CD4-positive, alpha-beta T cell treated with Interleukin-6 for 4 hours (primary cell): ENCODE measurements around the gene SPRED3.
A peak's percentile ranks its signal among the peaks of the same experiment; 100 is the strongest.

Experiments used
- DNase-seq: peaks from one replicate; pipeline ENCODE4 v3.0.0-alpha.2; 2020; ENCODE audit warnings: mixed read lengths

The SPRED3 gene

DNA sequence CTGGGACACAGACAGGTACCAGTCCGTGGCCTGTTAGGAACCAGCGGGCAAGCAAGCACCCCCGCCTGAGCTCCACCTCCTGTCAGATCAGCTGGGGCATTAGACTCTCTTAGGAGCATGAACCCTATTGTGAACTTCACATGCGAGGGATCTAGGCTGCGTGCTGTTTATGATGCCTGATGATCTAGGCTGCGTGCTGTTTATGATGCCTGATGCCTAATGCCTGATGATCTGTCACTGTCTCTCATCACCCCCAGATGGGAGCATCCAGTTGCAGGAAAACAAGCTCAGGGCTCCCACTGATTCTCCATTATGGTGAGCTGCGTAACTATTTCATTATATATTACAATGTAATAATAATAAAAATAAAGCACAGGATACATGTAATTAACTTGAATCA, 33.9 kb downstream of the SPRED3 start:
- no peak for DNase-seq

DNA sequence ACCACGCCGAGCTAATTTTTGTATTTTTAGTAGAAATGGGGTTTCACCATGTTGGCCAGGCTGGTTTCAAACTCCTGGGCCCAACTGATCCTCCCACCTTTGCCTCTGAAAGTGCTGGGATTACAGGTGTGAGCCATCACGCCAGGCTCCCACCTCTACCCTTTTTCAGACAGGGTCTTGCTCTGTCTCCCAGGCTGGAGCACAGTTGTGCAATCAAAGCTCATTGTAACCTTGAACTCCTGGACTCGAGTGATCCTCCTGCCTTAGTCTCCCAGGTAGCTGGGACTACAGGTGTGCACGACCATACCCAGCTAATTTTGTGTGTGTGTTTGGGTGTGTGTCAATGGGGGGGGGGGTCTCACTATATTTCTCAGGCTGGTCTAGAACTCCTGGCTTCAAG, 35.8 kb downstream of the SPRED3 start:
- DNase-seq = no peak

DNA sequence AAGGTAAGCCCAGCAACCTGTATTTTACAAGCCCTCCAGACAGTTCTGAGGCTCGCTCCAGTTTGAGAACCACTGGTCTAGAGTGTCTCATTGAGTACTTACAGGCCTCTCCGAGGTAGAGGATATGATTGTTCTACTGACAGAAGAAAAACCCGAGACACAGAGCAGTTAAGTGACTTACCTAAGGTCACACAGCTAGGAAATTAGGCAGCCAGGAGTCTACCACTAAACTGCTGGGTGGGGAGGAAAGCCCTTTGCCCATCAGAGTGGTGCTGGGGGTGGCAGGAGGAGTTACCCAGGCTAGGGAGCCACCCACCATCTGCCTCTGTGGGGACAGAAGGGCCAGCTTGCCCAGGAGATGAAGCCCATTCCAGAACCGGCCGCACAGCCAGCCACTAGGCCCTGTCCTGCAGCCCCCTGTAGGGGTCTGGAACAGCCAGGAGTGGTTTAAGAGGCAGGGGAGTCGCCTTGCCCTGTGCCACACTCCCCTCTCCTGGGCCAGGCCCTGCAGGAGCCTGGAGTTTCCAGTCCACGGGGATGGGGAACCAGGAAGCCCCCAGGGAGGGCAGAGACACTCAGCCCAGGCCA, 36.8 kb downstream of the SPRED3 start:
- no peak for DNase-seq

DNA sequence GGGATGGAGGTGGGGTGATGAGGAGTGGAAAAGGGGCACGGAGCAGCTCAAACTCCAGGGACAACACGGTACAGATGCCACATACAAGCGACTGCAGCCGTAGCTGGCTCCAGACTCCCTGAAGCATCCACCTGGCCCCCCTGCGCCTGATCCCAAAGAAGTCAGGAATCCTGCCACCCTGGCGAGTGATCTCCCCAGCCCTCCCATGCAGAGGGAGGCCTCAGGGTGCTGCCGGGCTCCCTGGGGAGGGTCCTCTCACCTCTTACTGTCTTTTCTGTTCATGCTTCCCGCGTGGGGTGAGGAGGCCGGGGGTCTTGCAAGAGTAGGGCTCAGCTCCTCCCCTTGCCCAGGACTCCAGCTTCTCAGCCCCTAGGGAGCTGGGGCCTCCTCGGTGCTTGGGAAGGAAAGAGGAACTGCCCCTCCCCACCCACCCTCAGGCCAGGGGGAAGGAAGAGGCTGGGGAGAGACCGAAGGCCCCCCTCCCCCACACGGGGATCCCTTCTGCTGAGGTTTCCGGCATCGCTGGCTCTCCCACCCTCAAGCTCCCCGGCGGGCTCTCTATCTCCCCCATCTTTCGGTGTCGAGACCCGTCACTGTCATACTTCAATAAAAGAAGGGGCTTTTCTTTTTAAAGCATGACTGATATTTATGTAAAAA, 37.4 kb downstream of the SPRED3 start, which contains the start of gene RASGRP4:
Gene RASGRP4, minus strand, starts transcription at position 410 of the 657 bp plus-strand sequence. Its CDS starts 128 bp downstream, at position 282.
- DNase-seq = peak; percentile 39

DNA sequence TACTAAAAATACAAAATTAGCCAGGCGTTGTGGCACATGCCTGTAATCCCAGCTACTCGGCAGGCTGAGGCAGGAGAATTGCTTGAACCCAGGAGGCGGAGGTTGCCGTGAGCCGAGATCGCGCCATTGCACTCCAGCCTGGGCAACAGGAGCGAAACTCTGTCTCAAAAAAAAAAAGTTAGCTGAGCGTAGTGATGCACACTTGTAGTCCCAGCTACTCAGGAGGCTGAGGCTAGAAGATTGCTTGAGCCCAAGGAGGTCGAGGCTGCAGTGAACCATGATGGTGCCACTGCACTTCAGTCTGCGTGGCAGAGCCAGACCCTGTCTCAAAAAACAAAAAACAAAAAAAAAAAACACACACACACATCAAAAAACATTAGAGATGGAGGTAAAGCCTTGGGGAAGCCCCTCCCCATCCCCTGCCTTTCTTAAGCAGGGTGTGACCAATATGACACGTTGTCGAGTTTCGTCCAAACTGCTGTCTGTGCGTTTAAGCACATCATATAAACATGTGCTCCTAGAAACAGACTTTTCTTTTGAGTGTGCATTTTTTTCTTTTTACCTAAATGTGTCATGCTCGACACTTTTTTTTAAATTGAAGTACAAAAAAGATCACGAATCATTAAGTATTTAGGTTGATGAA, 38.7 kb downstream of the SPRED3 start:
- DNase-seq = peak; percentile 34

DNA sequence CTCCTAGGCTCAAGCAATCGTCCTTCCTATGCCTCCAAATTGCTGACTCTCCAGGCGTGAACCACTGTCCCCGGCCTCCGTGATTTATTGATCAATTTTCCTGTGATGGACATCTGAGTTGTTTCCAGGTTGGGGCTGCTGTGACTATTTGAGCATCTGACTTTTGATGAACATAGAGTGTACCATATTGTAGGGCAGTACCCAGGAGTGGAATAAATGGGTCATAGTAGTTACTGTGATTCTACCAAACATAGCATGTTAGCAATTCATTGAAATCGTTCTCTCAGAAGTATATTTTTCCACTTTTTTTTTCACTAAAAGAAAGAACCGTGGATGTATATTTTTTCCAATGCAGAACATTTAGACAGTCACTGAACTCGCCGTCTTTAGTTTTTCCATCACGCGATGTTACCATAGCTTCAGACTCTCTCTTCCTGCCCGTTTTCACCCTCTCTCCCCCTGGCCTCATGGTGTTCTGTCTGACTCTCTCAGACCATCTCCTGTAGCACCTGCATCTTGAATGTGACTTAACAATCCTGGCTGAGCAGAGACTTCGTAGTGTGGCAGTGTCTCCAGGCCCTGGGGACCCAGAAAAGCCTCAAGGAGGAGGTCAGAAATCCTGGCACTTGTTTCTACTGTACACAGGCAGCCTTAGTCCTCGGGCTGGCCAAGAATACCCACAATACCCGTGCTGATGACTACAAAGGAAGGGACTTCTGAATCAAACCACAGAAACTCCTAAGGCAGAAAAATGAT, 40.7 kb downstream of the SPRED3 start:
- DNase-seq = no peak

DNA sequence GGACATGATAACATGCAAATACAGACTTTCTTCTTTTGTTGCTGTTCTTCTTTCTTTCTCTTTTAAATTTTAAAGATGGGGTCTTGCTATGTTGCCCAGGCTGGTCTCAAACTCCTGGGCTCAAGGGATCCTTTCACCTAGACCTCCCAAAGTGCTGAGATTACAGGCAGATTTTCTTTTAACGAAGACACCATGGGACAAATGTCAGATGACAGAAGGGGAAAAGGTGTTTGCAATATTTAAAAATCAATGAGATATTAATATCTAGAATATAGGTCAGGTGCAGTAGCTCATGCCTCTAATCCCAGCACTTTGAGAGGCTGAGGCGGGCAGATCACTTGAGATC, 41.3 kb downstream of the SPRED3 start:
- DNase-seq = no peak

DNA sequence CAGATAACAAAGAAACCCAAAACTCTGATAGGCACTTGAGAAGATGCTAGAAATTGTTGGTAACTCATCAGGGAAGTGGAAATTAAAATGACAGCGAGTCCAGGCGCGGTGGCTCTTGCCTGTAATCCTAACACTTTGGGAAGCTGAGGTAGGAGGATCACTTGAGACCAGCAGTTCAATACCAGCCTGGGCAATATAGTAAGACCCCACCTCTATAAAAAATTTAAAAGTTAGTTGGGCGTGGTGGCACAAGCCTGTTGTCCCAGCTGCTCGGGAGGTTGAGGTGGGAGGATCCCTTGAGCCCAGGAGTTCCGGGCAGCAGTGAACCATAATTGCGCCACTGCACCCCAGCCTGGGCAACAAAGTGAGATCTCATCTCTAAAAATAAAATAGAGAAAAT, 42.4 kb downstream of the SPRED3 start:
- DNase-seq = no peak

DNA sequence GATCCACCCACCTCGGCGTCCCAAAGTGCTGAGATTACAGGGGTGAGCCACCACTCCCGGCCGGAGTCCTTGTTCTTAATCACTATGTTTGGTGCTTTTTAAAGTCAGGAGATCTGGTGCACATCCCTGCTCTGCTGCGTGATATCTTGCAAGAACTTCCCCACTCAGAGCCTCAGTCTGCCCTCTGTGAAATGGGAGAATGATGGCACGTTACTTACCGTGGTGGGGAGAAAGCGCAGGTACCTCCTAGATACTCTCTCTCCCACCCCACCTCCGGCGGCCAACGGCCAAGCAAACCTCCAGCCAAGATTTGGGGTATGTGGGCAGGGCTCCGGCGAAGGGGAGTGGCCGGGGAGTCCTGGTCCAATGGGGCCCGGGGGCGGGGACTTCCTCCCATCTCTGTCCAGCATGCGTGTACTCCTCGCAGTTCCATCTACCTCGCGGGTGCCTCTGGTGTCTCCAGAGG, 44.8 kb downstream of the SPRED3 start, which contains the start of gene RYR1:
Gene RYR1, plus strand, starts transcription at position 424 of the 466 bp plus-strand sequence. CDS start 139 bp downstream, outside the sequence.
- DNase-seq = peak; percentile 61

DNA sequence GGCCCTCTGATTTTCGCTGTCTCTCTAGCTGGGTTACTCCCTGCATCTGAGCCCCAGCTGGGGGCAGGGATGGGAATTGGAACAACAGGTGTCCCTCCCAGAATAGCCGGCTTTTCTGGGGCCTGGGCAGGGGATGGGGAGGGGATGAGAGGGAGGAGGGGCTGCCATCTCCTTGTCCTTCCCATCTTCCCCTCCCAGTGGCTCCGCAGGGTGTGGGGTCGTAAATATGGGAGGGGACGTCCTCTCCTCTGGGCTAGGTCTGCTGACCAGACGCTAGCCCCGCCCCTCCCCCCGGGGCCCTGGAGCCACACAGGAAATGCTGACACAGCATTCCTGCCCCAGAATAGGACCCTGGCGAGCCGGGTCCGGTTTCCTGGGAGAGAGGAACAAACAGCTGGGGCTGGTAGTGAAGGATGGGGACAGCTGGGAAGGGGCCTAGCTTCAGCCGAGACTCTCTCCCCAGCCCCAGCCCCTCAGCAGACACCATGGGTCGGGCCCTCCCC, 46.1 kb downstream of the SPRED3 start:
- no peak for DNase-seq

DNA sequence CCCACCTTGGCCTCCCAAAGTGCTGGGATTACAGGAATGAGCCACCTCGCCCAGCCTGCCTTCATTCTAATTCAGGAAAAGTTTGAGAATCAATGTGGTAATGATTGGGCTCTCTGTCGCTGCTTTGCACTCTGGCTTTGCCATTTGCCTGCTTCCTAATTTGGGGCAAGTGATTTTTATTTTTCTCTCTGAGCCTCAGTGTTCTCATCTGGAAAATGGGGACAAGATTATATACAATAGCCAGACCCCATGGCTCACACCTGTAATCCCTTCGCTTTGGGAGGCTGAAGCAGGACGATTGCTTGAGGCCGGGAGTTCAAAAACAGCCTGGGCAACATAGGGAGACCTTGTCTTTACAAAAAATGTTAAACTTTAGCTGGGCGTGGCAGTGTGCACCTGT, 48.8 kb downstream of the SPRED3 start:
- DNase-seq = no peak

DNA sequence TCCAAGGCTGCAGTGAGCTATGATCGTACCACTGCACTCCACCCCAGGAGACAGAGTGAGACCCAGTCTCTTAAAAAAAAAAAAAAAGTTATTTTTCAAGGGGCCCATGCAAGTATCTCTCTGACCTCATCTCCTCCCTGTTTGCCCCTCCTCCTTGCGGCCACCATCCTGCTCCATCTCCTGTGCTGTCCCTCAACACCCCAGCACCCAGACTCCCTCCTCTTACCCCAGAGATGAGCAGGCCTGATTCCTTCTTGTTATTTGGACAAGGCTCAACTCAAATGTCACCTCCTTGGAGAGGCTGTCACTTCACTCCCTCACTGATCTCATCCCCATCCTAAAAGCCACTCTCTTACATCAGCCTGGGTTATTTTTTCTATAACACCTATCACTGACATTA, 49.4 kb downstream of the SPRED3 start:
- DNase-seq = no peak

DNA sequence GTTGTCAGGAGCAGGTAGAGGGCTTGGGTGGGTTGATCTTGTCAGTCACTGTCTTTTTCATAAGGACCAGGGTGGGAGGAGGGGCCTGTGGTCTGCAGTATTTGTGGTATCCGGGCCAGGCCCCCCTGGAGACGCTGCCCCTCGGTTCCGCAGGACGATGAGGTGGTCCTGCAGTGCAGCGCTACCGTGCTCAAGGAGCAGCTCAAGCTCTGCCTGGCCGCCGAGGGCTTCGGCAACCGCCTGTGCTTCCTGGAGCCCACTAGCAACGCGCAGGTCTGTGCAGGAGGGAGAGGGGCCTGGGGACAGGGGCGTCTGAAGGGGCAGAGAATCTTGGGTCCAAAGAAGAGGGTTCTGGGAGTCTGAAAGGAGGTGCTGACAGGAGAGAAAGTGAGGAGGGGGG, 52.1 kb downstream of the SPRED3 start:
- no peak for DNase-seq

DNA sequence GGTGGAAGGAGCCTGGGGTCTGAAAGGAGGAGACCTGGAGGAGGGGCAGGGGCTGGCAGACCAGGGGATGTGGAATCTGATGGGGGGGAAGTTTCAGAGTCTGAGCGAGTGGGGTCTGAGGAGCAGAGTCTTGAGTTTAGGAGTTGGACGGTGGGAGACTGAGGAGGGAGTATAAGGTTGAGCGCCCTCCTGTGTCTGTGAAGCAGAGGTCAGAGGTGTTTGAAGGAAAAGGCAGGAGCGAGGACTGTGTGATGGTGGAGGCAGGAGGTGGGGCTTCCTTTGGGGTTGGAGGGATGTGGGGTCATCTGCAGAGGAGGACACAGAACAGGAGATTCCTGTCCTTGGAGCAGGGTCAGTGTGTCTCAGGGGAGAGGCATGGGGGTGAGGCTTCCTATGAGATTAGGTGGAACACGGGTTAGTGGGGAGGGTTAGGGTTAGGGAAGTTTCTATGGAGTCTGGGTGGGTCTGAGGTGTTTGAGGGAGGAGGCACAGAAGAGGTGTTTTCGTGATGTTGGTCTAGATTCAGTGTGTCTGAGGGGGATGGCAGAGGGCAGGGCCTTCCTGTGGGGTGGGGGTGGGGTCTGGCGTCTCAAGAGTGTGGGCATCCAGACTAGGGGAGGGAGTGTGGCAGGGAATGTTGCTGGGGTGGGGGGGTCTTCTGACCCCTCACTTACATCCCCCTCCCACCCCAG, 53.3 kb downstream of the SPRED3 start:
- peak; percentile 10 for DNase-seq

DNA sequence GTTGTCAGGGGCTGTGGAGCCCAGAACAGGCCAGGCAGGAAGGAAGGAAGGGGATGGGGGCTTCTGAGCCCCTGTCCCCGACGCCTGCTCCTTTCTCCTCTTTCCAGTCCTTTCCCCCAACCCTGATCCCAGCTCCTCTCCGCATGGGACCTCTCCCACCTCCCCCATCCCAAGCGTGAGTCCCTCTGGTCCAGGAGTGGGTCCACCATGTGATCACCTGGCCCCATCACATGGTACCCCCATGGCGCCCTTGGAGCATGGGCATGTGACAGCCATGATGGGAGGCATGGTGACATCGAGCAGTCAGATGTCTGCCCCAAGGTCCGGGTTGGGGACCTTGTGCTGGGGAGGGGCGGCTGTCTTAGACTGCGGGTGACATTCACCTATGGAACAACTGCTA, 54.2 kb downstream of the SPRED3 start:
- no peak for DNase-seq

DNA sequence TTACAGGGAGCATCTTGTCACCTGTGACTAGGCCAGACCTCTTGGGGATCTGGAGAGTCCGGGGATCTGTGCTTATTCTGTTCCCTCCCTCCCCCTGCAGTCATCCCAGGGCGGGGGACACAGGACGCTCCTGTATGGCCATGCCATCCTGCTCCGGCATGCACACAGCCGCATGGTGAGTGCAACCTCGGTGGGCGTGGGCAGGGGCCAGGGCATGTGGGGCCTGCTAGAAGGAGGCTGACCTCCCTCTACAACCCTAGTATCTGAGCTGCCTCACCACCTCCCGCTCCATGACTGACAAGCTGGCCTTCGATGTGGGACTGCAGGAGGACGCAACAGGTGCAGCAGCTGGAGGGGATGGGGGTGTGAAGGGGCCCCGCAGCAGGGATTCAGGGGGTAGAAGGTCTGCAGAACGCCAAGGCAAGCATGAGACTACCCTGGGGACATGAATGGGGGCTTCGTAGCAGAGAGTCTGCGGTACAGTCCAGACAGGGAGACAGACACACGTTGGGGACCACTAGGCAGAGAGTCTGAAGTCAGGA, 55.0 kb downstream of the SPRED3 start:
- no peak for DNase-seq

DNA sequence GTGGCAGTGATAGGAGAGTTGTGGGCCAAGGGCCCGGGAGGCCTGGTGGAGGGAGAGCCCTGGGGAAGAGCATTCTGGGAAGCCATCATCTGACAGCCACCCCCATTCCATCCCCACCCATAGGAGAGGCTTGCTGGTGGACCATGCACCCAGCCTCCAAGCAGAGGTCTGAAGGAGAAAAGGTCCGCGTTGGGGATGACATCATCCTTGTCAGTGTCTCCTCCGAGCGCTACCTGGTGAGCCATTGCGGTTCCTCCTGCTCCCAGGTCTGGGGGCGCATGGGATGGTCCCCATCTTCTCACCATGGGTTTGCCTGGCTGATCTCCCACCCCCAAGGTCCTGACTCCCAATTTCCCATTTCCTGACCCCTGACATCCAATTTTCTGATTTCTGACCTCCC, 55.5 kb downstream of the SPRED3 start:
- DNase-seq = no peak

DNA sequence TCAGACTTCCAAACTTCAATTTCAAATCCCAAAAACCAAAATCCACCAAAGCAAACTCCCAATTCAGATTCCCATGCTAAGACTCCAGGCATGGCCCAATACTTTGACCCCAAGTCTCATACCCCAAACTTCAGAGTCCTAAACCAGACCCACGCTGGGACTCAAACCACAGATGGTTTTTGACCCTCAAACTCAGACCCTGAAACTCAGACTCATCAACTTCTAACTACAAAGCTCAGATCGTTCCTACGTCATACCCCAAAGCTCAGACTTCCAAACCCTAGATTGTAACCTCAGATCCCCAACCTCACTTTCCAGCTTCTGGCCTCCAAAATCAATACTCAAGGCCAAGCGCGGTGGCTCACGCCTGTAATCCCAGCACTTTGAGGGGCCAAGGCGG, 56.9 kb downstream of the SPRED3 start:
- DNase-seq = no peak

DNA sequence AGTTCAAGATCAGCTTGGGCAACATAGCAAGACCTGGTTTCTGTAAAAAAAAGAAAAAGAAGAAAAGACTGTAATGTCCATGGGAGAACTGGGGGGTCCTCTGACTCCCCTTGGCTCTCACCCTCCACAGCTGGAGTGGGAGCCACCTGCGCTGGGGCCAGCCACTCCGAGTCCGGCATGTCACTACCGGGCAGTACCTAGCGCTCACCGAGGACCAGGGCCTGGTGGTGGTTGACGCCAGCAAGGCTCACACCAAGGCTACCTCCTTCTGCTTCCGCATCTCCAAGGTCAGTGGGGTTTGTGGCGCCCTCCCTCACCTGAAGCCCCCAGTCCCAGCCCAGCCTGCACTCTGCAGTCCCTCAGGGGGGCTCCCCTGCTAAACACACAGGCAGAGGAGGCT, 59.7 kb downstream of the SPRED3 start:
- no peak for DNase-seq
